MV-4-11 (cell line): ENCODE data around the gene PROB1.
"Not testable (repeated sequence)": the region's sequence is repeated elsewhere in the genome, so short reads cannot be mapped to it uniquely, and the experiment has no call there.

Source experiments
- DNase-seq: peaks from one replicate; lab custom pipeline; 2025; lab: John Stamatoyannopoulos, UW

Gene PROB1

GRCh38 chr5:139378101-139378825 is 16.6 kb downstream of the PROB1 start:
- DNase-seq: no peak

GRCh38 chr5:139377226-139377625 is 17.7 kb downstream of the PROB1 start:
- DNase-seq: no peak

GRCh38 chr5:139376364-139376763 is 18.5 kb downstream of the PROB1 start:
- peak; percentile 21 for DNase-seq

GRCh38 chr5:139374909-139375308 is 20.0 kb downstream of the PROB1 start:
- no peak for DNase-seq

GRCh38 chr5:139371482-139372435 is 23.1 kb downstream of the PROB1 start:
- DNase-seq: no peak

- no peak for DNase-seq
These were observed 25.7 kb downstream of the PROB1 start for GRCh38 chr5:139369181-139369580.

GRCh38 chr5:139368613-139369012 is 26.3 kb downstream of the PROB1 start:
- DNase-seq: no peak

GRCh38 chr5:139364466-139364865 is 30.4 kb downstream of the PROB1 start:
- DNase-seq: no peak

- no peak for DNase-seq
These were observed 31.0 kb downstream of the PROB1 start for GRCh38 chr5:139363937-139364336.

- DNase-seq: no peak
These were observed 33.0 kb downstream of the PROB1 start for GRCh38 chr5:139361835-139362429.

- DNase-seq: no peak
These were observed 34.5 kb downstream of the PROB1 start for GRCh38 chr5:139360384-139360783.

GRCh38 chr5:139358064-139358463 is 36.8 kb downstream of the PROB1 start:
- DNase-seq: no peak

- DNase-seq: not testable (repeated sequence)
These were observed 39.0 kb downstream of the PROB1 start for GRCh38 chr5:139355900-139356299.

GRCh38 chr5:139354186-139354585 is 40.7 kb downstream of the PROB1 start:
- DNase-seq: no peak

GRCh38 chr5:139347863-139348262 is 47.0 kb downstream of the PROB1 start:
- DNase-seq: not testable (repeated sequence)

- not testable (repeated sequence) for DNase-seq
These were observed 49.5 kb downstream of the PROB1 start for GRCh38 chr5:139345442-139345841.

- no peak for DNase-seq
These were observed 50.7 kb downstream of the PROB1 start for GRCh38 chr5:139344177-139344576.

GRCh38 chr5:139343476-139343875 is 51.4 kb downstream of the PROB1 start:
- DNase-seq: no peak

GRCh38 chr5:139342423-139342723 is 52.5 kb downstream of the PROB1 start:
- DNase-seq: no peak

GRCh38 chr5:139341689-139342422 is 53.0 kb downstream of the PROB1 start, which contains the start of gene PAIP2:
TSS of gene PAIP2 (plus strand) at chr5:139341854. CDS start at chr5:139363785, 21,931 bp downstream.
- peak; percentile 95 for DNase-seq

GRCh38 chr5:139341187-139341688 is 53.7 kb downstream of the PROB1 start:
- no peak for DNase-seq
